H9 (cell line): ENCODE results near the gene PWWP2B. TPM values are rescaled to one million over a fixed set of nuclear protein-coding genes. Genes with fewer than 3 reads are reported as not detected.
"Not testable (repeated sequence)": the region's sequence is repeated elsewhere in the genome, so short reads cannot be mapped to it uniquely, and the experiment has no call there.

Source experiments
- DNase-seq: peaks from one replicate; pipeline ENCODE4 v3.0.0-alpha.2; 2017
- H2AFZ ChIP-seq: one replicate; pipeline ENCODE4 v1.6.1; 2013; ENCODE audit warnings: mild to moderate bottlenecking, low read length, control low read depth, moderate library complexity
- H2AK5ac ChIP-seq: 2 replicates; pipeline ENCODE4 v1.6.1; 2013; ENCODE audit warnings: low read length, control low read depth, mixed read lengths; ENCODE audit not compliant: insufficient read length
- H2BK120ac ChIP-seq: one replicate; pipeline ENCODE4 v1.6.1; 2013; ENCODE audit warnings: low read depth, mild to moderate bottlenecking, low read length, control low read depth, inconsistent platforms; ENCODE audit not compliant: poor library complexity, severe bottlenecking
- H2BK12ac ChIP-seq: 2 replicates; pipeline ENCODE4 v1.6.1; 2013; ENCODE audit warnings: low read length, control low read depth, mixed read lengths, low read depth; ENCODE audit not compliant: insufficient read length
- H2BK15ac ChIP-seq: 2 replicates; pipeline ENCODE4 v1.6.1; 2013; ENCODE audit warnings: low read depth, low read length, control low read depth
- H2BK20ac ChIP-seq: one replicate; pipeline ENCODE4 v1.6.1; 2013; ENCODE audit warnings: low read depth, mild to moderate bottlenecking, low read length, control low read depth, inconsistent platforms; ENCODE audit not compliant: poor library complexity, severe bottlenecking
- H2BK5ac ChIP-seq: 2 replicates; pipeline ENCODE4 v1.6.1; 2013; ENCODE audit warnings: low read length, control low read depth, mixed read lengths; ENCODE audit not compliant: insufficient read length
- H3K14ac ChIP-seq: 2 replicates; pipeline ENCODE4 v1.6.1; 2013; ENCODE audit warnings: low read length, control low read depth; ENCODE audit not compliant: insufficient read depth
- H3K18ac ChIP-seq: 2 replicates; pipeline ENCODE4 v1.6.1; 2013; ENCODE audit warnings: low read depth, mild to moderate bottlenecking, mixed read lengths, low read length, control low read depth; ENCODE audit not compliant: insufficient read length
- H3K23ac ChIP-seq: 2 replicates; pipeline ENCODE4 v1.6.1; 2013; ENCODE audit warnings: low read length, control low read depth, mixed read lengths, low read depth; ENCODE audit not compliant: insufficient read length
- H3K23me2 ChIP-seq: 2 replicates; pipeline ENCODE4 v1.6.1; 2013; ENCODE audit warnings: low read depth, mild to moderate bottlenecking, mixed read lengths, low read length, control low read depth; ENCODE audit not compliant: insufficient read length, poor library complexity, severe bottlenecking
- H3K27ac ChIP-seq: 2 replicates; pipeline ENCODE4 v1.5.1; 2013; ENCODE audit warnings: low read length, control low read depth, mixed read lengths, low read depth; ENCODE audit not compliant: insufficient read length
- H3K27me3 ChIP-seq: 2 replicates; pipeline ENCODE4 v1.6.1; 2013; ENCODE audit warnings: low read length, control low read depth, inconsistent platforms; ENCODE audit not compliant: insufficient read depth
- H3K4ac ChIP-seq: 2 replicates; pipeline ENCODE4 v1.6.1; 2013; ENCODE audit warnings: low read depth, mild to moderate bottlenecking, control low read depth, inconsistent platforms, low read length, moderate library complexity
- H3K4me1 ChIP-seq: 2 replicates; pipeline ENCODE4 v1.6.1; 2013; ENCODE audit warnings: low read length, control low read depth, inconsistent platforms; ENCODE audit not compliant: insufficient read depth
- H3K4me2 ChIP-seq: 2 replicates; pipeline ENCODE4 v1.6.1; 2013; ENCODE audit warnings: low read length, control low read depth, mixed read lengths; ENCODE audit not compliant: insufficient read length, insufficient read depth
- H3K56ac ChIP-seq: 2 replicates; pipeline ENCODE4 v1.6.1; 2013; ENCODE audit warnings: low read depth, mild to moderate bottlenecking, mixed read lengths, low read length, control low read depth; ENCODE audit not compliant: insufficient read length
- H3K79me1 ChIP-seq: 2 replicates; pipeline ENCODE4 v1.6.1; 2013; ENCODE audit warnings: low read depth, mild to moderate bottlenecking, moderate library complexity, low read length, control low read depth, inconsistent platforms; ENCODE audit not compliant: insufficient read depth, poor library complexity, severe bottlenecking
- H3K79me2 ChIP-seq: 2 replicates; pipeline ENCODE4 v1.6.1; 2013; ENCODE audit warnings: low read length, control low read depth, inconsistent platforms; ENCODE audit not compliant: insufficient read depth
- H3K9ac ChIP-seq: 2 replicates; pipeline ENCODE4 v1.6.1; 2013; ENCODE audit warnings: low read length, control low read depth, mixed read lengths; ENCODE audit not compliant: insufficient read length; ENCODE audit errors: extremely low read depth
- H3K9me3 ChIP-seq: one replicate; pipeline ENCODE4 v1.6.1; 2013; ENCODE audit warnings: low read depth, low read length, inconsistent platforms; ENCODE audit not compliant: control insufficient read depth
- H3T11ph ChIP-seq: one replicate; pipeline ENCODE4 v1.6.1; 2013; ENCODE audit warnings: mild to moderate bottlenecking, low read length, control low read depth, inconsistent platforms
- H4K20me1 ChIP-seq: one replicate; pipeline ENCODE4 v1.6.1; 2013; ENCODE audit not compliant: control insufficient read depth, insufficient read length, insufficient read depth
- H4K5ac ChIP-seq: 2 replicates; pipeline ENCODE4 v1.6.1; 2013; ENCODE audit warnings: low read depth, mild to moderate bottlenecking, mixed read lengths, low read length, control low read depth; ENCODE audit not compliant: insufficient read length
- H4K8ac ChIP-seq: replicated peaks from 2 replicates; pipeline ENCODE4 v1.6.1; 2013; ENCODE audit warnings: low read length, control low read depth, mixed read lengths, low read depth; ENCODE audit not compliant: insufficient read length
- H4K91ac ChIP-seq: 2 replicates; pipeline ENCODE4 v1.6.1; 2013; ENCODE audit warnings: low read depth, mild to moderate bottlenecking, moderate library complexity, mixed read lengths, low read length, control low read depth; ENCODE audit not compliant: insufficient read length
- H3K27ac Mint-ChIP-seq, 3 experiments: 2 replicates in 2 of 3; 3 replicates in 1 of 3; pipeline ENCODE4 v1.8.0; 2020 to 2021; ENCODE audit warnings: mixed read lengths in 3 of 3, mild to moderate bottlenecking in 1 of 3, moderate library complexity in 1 of 3
- H3K27me3 Mint-ChIP-seq: 2 replicates; pipeline ENCODE4 v1.8.0; 2021; ENCODE audit warnings: low read depth, mild to moderate bottlenecking, moderate library complexity, mixed read lengths
- H3K36me3 Mint-ChIP-seq, 3 experiments: 2 replicates in 2 of 3; 3 replicates in 1 of 3; pipeline ENCODE4 v1.8.0; 2020 to 2021; ENCODE audit warnings: low read depth in 3 of 3, mixed read lengths in 3 of 3; ENCODE audit not compliant: insufficient read depth in 1 of 3
- H3K4me1 Mint-ChIP-seq, 2 experiments: 2 replicates each; pipeline ENCODE4 v1.8.0; 2020; ENCODE audit warnings: mixed read lengths in 2 of 2
- H3K4me3 Mint-ChIP-seq, 2 experiments: 2 replicates in 1 of 2; 3 replicates in 1 of 2; pipeline ENCODE4 v1.8.0; 2020 to 2021; ENCODE audit warnings: mild to moderate bottlenecking in 2 of 2, mixed read lengths in 2 of 2, moderate library complexity in 1 of 2
- H3K9me3 Mint-ChIP-seq, 2 experiments: 2 replicates in 1 of 2; 3 replicates in 1 of 2; pipeline ENCODE4 v1.8.0; 2020; ENCODE audit warnings: mild to moderate bottlenecking in 2 of 2, mixed read lengths in 2 of 2, moderate library complexity in 1 of 2
- CTCF ChIP-seq: fragments of 200-600 bp; sonication (generic); conservative IDR thresholded peaks from 3 replicates; pipeline ENCODE4 v1.8.0; 2021; ENCODE audit warnings: antibody characterized with exemption, mild to moderate bottlenecking
- WGBS: extraction: QIAGEN DNeasy Blood & Tissue Kit; methylation state at CpG from one replicate; pipeline ENCODE4 v1.1.7; 2013; ENCODE audit warnings: missing lambda C conversion rate, low lambda C conversion rate, mixed read lengths; ENCODE audit not compliant: insufficient read length; ENCODE audit errors: extremely low coverage; 5-methylcytosine and 5-hydroxymethylcytosine counted together
- total RNA-seq: library from RNA; stranded (reverse); gene quantifications from 2 replicates; pipeline ENCODE4 v1.2.1, GENCODE V29; 2021

The PWWP2B gene
- total RNA-seq, 1 experiment from 2014 or later: 10.0 TPM

- TF ChIP-seq CTCF: peak; percentile 79
- not testable (repeated sequence) for H3K36me3 Mint-ChIP-seq, H3K4me2 ChIP-seq, H2BK5ac ChIP-seq, H3K27ac ChIP-seq, H4K20me1 ChIP-seq, H4K8ac ChIP-seq, H3K27me3 ChIP-seq, H3T11ph ChIP-seq, H3K18ac ChIP-seq, H2BK20ac ChIP-seq, H3K79me1 ChIP-seq, H3K4ac ChIP-seq, H4K91ac ChIP-seq, H3K4me1 Mint-ChIP-seq, H3K79me2 ChIP-seq, H3K4me1 ChIP-seq, H3K9me3 Mint-ChIP-seq, H2BK12ac ChIP-seq, H3K9ac ChIP-seq, H2BK120ac ChIP-seq, H3K9me3 ChIP-seq, H2BK15ac ChIP-seq, H3K23ac ChIP-seq, H4K5ac ChIP-seq, H2AFZ ChIP-seq, H3K56ac ChIP-seq, H3K23me2 ChIP-seq, H3K27me3 Mint-ChIP-seq, H3K27ac Mint-ChIP-seq, H3K14ac ChIP-seq, H2AK5ac ChIP-seq
- DNase-seq: peak; percentile 85
- peak overlapping the region in 1 of 2 experiments; percentile 53; a peak in 1 of 5 replicates for H3K4me3 Mint-ChIP-seq
- no CpG with 5 or more reads among the region's 44 CpGs for WGBS
Measured at GRCh38 chr10:132352462-132353308, 44.3 kb upstream of the PWWP2B start.
